Endometrium (tissue), 2 donors: ENCODE results near the gene CLGN.
A peak's percentile ranks its signal among the peaks of the same experiment; 100 is the strongest.
"Not testable (repeated sequence)": the region's sequence is repeated elsewhere in the genome, so short reads cannot be mapped to it uniquely, and the experiment has no call there.

Experiments
- FAIRE-seq: peaks from 2 replicates; lab custom pipeline; 2012; peaks lifted over from hg19 to GRCh38; lab: Jason Lieb, UNC
- donor health status: control.
- donor health status: control.

Gene CLGN

GRCh38 chr4:140427106-140427918 lies at the start of gene CLGN:
CLGN (minus strand) TSS chr4:140427648; CDS start chr4:140413078, 14,570 bp downstream.
- FAIRE-seq: no peak

DNA sequence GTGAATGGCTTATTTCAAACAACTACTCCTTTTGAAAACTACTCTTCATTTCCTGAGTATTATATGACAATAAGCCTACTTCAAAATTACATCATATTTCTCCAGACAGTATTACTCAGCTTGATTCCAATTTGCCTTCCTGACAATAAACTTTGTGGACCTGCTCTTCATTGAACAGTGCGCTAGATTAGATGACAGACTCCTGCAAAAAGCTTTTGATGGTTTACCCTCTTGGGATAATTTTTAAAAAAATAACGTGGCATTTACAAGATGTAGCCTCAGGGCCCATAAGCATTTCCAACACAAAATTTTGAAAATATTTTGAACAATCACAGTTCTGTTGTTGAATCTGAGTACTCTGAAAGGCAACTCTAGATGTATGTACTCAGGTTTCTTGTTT lies 44.7 kb upstream of the CLGN start:
- no peak for FAIRE-seq

DNA sequence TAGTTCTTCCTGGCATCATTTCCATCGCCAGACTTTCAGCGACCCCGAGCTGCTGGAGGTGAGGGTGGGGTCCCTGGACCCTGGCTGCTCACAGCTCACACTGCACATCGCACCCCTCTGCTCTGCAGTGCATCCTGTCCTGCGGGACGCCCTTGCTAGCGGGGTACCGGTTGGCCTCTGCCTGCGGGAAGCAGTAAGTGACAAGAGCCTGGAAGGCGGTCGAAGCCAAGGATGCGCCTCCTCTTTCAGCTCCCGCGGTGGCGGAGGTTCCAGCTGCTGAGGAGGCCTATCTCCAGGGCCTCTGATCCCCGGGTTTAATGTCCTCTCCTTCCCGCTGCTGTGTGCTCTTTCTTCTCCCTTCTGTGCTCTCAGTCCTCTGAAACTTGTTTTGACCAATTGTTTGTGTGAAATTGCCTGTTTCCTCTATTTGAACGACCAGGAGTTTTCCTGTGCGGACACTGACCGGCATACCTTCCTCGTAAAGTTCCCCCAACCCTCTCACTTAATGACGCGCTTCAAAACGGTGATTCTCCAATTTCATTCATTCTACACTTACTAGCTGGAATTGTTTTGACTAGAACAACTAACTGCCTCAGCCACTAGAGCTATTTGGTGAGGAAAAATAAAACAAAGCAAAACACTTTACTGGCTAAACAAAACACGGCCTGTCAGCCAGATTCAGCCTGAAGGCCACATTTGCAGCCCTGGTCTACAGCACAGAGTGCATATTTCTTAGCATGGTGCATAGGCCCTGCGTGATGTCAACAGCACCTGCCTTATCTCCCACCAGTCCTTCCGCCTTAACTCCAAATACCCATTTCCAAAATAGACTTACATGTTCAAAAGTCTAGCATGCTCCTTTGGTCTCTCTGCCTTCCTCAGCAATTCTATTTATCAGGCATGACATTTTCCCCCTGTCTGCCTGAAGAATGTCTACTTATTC lies 42.6 kb upstream of the CLGN start:
- no peak for FAIRE-seq

GRCh38 chr4:140466146-140466545 lies 38.7 kb upstream of the CLGN start:
- no peak for FAIRE-seq

GRCh38 chr4:140463614-140464013 lies 36.2 kb upstream of the CLGN start:
- no peak for FAIRE-seq

DNA sequence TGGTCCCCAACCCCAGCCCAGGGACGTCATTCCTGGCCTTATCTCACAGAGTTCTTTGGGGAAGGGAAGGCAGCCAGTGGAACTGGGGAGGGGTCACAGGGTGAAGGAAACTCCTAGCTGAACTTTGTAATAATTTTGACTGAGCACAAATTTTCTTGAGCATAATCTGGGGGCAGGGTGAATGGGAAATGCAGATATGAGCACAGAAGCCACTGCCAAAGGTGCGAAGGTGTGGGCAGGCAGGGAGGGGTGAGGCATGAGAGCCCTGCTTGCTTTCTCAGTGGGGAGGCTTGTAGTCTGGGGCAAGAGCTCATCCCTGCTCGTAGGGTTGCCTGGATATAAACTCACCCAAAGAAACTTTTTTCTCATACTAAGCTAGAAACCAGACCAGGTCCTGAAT lies 35.7 kb upstream of the CLGN start:
- no peak for FAIRE-seq

DNA sequence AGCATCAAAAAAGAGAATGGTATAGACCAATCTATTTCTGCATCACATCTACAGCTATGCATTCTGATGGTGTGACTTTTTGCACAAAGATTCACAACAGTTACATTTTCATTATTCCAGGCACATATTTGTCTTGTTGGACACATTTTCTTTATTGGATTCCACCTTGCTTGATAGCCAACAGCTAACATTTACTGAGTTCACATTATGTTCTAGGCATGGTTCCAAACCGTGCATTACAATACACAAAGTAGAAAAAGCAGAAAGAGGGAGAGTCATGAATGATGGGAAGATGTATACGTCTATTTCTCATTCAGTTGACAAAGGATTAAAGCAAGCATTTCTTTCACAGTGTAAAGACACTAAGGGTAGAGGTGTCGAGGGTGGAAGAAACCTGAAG lies 22.9 kb upstream of the CLGN start:
- FAIRE-seq: no peak

DNA sequence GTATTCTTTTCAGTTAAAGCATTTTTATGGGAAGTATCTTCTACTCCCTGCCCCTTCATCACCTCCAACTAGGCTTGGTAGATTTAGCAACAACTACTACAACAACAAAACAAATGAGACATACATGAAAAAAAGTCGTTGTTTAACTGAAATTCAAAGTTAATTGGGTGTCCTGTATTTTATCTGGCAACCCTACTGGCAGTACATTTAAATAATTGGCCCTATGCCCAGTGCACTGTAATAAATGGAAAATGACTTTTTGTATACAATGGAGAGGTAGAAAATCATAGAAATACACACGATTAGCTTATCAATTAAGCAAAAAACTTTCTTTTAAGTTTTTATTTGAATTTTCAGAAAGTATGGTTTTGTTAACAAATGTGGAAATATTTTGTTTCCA lies 21.4 kb upstream of the CLGN start:
- FAIRE-seq: peak; percentile 37

GRCh38 chr4:140448162-140448561 lies 20.7 kb upstream of the CLGN start:
- no peak for FAIRE-seq

GRCh38 chr4:140444347-140444746 lies 16.9 kb upstream of the CLGN start:
- FAIRE-seq: not testable (repeated sequence)

DNA sequence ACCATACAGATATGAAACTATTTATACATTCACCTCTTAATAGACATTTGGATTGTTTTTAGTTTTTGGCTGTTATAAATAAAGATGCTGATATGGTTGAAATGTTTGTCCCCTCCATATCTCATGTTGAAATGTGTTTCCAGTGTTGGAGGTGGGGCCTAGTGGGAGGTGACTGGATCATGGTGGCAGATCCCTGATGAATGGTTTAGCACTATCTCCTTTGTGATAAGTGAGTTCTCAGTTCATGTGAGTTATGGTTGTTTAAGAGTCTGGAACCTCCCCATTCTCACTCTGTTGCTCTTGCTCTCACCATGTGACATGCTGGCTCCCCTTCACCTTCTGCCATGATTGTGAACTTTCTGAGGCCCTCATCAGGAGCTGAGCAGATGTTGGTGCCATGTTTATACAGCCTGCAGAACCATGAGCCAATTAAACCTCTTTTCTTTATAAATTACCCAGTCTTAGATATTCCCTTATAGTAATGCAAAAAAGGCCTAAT lies 12.2 kb upstream of the CLGN start:
- no peak for FAIRE-seq

GRCh38 chr4:140427919-140428471 lies 547 bp upstream of the CLGN start:
- FAIRE-seq: no peak

GRCh38 chr4:140426610-140427105 lies 790 bp downstream of the CLGN start:
- FAIRE-seq: no peak

- no peak for FAIRE-seq
These were observed 4.3 kb downstream of the CLGN start for GRCh38 chr4:140423106-140423505.

DNA sequence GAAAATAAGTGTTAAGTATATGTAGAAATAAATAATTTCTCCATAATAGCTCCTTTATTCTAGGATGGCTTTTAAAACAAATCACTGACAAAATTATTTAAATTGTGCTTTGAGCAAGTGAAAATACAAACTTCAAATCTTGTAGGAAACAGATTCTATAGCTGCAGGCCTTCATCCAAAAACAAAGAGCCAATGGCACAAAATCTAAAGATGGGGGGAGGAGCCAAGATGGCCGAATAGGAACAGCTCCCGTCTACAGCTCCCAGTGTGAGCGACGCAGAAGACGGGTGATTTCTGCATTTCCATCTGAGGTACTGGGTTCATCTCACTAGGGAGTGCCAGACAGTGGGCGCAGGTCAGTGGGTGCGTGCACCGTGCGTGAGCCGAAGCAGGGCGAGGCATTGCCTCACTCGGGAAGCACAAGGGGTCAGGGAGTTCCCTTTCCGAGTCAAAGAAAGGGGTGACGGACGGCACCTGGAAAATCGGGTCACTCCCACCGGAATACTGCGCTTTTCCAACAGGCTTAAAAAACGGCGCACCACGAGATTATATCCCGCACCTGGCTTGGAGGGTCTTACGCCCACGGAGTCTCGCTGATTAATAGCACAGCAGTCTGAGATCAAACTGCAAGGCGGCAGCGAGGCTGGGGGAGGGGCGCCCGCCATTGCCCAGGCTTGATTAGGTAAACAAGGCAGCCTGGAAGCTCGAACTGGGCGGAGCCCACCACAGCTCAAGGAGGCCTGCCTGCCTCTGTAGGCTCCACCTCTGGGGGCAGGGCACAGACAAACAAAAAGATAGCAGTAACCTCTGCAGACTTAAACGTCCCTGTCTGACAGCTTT lies 14.1 kb downstream of the CLGN start:
- not testable (repeated sequence) for FAIRE-seq

GRCh38 chr4:140408974-140409373 lies 18.5 kb downstream of the CLGN start:
- no peak for FAIRE-seq

DNA sequence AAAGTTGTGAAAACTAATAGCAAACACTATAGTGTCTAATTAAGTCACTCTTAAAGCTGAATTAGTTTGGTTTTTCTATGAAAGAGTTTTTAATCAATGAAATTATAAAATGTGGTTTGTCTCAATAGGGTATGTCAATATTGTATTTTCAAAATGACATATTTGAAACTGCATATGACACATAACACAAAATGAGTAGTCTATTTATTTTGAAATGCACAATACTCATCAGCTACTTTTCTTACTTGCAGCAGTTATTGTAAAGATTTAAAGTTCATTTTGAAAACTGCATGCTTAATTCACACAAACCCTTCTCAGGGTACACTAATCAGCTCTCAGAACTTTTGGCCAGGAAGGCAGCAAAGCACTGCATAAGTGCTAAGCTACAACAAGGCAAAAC lies 21.2 kb downstream of the CLGN start:
- no peak for FAIRE-seq

DNA sequence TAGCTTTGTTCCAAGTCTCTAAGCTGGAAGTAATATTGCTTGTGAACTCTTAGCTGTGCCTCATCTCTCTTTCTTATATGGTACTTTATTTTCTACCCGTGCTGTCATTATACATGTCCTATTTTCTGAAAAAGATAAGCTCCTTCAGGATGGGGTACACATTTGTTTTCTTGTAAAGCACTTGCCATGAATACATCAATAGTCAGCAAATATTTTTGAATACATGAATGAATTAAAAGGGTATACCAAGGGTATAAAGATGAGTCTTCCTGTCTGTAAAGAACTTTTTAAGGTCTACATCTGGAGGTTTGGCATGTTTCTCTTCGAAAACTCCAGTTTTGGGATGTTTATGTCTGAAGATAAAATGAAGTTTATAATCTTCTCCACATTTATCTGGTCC lies 27.3 kb downstream of the CLGN start:
- FAIRE-seq: no peak

DNA sequence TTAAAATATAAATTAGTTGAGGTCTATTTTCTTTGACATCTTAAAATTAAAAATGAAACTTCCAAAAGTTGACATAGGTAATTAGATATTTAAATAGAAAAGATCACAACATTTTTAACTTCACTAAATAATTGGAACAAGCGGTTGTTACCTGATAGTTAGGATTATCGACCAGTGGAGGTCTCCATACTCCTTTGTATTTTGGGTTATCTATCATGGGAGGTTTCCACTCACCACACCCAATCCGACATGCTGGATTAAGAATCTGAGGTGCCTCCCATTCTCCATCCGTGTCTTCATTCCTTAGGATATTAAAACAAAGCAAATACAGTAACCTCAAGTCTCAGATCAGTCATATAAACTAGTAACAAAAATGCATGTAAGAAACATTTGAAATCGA lies 31.8 kb downstream of the CLGN start:
- FAIRE-seq: no peak

DNA sequence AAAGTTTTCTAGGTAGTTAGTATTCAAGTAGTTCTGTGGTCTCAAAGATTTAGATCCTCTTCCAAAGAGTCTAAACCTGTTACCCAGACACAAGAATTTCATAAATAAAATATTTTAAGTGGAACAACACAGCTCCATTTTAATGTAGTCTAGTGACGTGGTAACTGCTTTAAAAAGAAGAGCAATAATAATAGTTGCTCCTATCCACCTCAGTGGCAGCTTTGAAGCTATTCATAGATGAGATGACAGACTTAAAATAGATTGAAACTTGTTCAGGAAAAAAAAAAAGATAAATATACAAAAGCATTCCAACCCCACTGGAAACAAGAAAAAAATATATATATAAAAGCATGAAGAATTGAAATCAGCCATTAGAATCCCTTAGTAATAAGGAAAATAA lies 39.4 kb downstream of the CLGN start:
- FAIRE-seq: no peak

DNA sequence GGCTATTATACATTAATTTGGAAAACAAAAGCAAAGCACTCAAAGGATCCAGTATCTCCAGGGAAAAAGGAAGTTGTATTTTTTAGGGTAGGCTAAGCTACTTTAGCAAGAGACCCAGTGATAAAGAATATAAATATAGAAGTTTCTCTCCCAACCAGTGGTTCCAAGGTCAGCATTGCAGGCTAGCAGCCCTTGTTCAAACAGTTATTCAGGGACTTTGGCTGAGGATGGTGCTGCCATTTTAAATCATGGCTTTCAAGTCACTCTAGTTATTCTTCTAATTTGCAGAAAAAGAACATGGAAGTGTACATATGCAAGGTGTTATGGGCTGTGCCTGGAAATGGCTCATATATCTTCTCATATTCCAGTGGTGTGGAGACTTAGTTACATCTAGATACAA lies 44.7 kb downstream of the CLGN start:
- no peak for FAIRE-seq

DNA sequence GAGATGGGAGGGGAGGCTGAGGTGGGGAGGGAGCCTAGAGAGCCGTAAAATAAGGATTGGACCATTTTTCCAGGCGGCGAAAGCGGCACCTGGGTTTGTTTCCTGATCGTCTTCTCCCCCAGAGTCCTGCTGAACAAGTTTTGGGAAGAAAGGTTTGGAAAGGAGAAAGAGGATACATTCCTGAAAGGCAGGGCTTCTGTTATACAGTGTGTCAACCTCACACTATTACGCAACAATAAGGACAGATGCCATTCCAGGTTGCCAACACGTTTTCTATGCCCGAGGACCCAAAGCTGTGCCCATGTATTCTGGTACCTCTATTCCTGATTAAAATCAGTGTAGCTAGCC lies 53.3 kb downstream of the CLGN start:
- FAIRE-seq: no peak
